Mammary epithelial cell (primary cell): Measurements from ENCODE around the gene DST.

ENCODE experiments used
- CTCF ChIP-seq, 2 donors: IDR thresholded peaks in 1 of 2; conservative IDR thresholded peaks in 1 of 2; 2 replicates each; pipeline ENCODE4 v1.5.1; 2011 to 2012; ENCODE audit warnings: inconsistent platforms in 2 of 2, low read length in 2 of 2, mild to moderate bottlenecking in 2 of 2, control low read depth in 1 of 2, low read depth in 1 of 2; ENCODE audit not compliant: insufficient read depth in 1 of 2; ENCODE audit errors: extremely low read depth in 1 of 2
- EZH2 ChIP-seq: IDR thresholded peaks from 2 replicates; pipeline ENCODE4 v1.6.1; 2012; ENCODE audit warnings: low read length, inconsistent platforms, borderline replicate concordance

DNA sequence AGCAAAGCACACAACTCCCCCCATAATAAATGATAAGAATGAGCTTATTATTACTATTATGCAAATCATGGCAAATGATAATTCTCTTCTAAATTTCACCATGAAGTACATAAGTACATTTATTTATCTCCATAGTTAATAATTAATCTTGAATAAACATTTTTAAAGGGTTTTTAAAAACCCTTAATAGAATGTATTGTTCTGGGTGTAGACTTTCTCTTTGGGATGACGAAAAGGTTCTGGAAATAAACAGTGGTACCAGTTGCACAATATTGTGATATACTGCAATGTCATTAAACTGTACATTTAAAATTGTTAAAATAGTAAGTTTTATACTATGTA is 18.0 kb downstream of the DST start:
- TF ChIP-seq CTCF (conservative IDR thresholded peaks at IDR 0.05 in 1 of 2, IDR thresholded peaks at IDR 0.05 in 1 of 2; ENCODE audit: extremely low read depth in 1 of 2, insufficient read depth in 1 of 2, low read depth in 1 of 2, low read length in 2 of 2) (no peak), EZH2 (no peak)
